Measurements from ENCODE around the gene NIF3L1. TPM values are rescaled to one million over a fixed set of nuclear protein-coding genes. Genes with fewer than 3 reads are reported as not detected.
A peak's percentile ranks its signal among the peaks of the same experiment; 100 is the strongest.

NIF3L1 gene
- total and polyA plus RNA-seq, 2 donors, result 26.2 to 43.2 TPM

- Histone ChIP-seq H3K36me3 (ENCODE audit: control insufficient read depth in 2 of 2, insufficient read depth in 2 of 2, low read length in 1 of 2) (peaks cover 16 to 67% of the 10 kb centered on the region in 2 donors), H3K9me3 (ENCODE audit: control insufficient read depth in 2 of 2, insufficient read depth in 1 of 2, low read length in 1 of 2) (no peaks in the 10 kb centered on the region), H3K4me1 (ENCODE audit: control insufficient read depth in 2 of 2, insufficient read depth in 2 of 2, low read length in 2 of 2) (no peaks in the 10 kb centered on the region), H3K27me3 (ENCODE audit: control insufficient read depth in 2 of 2, insufficient read depth in 1 of 2, low read length in 1 of 2) (no peaks in the 10 kb centered on the region), H3K27ac (ENCODE audit: low read depth in 1 of 2, low read length in 1 of 2) (no peak overlapping the region), H3K4me3 (ENCODE audit: low read length in 2 of 2) (no peak overlapping the region)
- DNase-seq (ENCODE audit: low read depth in 6 of 9, low spot score in 9 of 9), result peak in 7 of 9 donors; percentile 14 to 67 (median 36)
- WGBS, result 80% methylated on average over 2 of the region's 2 CpGs
These were observed 16.6 kb downstream of the NIF3L1 start for GRCh38 chr2:200905618-200906296.

GRCh38 chr2:200909958-200910357 lies 20.8 kb downstream of the NIF3L1 start:
- Histone ChIP-seq H3K27me3 (ENCODE audit: control insufficient read depth in 2 of 2, insufficient read depth in 1 of 2, low read length in 1 of 2) (no peaks in the 10 kb centered on the region), H3K4me3 (ENCODE audit: low read length in 2 of 2) (no peak overlapping the region), H3K36me3 (ENCODE audit: control insufficient read depth in 2 of 2, insufficient read depth in 2 of 2, low read length in 1 of 2) (peaks cover 29 to 75% of the 10 kb centered on the region in 2 donors), H3K9me3 (ENCODE audit: control insufficient read depth in 2 of 2, insufficient read depth in 1 of 2, low read length in 1 of 2) (no peaks in the 10 kb centered on the region), H3K27ac (ENCODE audit: low read depth in 1 of 2, low read length in 1 of 2) (no peak overlapping the region), H3K4me1 (ENCODE audit: control insufficient read depth in 2 of 2, insufficient read depth in 2 of 2, low read length in 2 of 2) (no peaks in the 10 kb centered on the region)
- DNase-seq (ENCODE audit: low read depth in 6 of 9, low spot score in 9 of 9), result no peak
- WGBS, result 98% methylated on average over 4 of the region's 4 CpGs

GRCh38 chr2:200913654-200914053 lies 24.5 kb downstream of the NIF3L1 start:
- Histone ChIP-seq H3K4me1 (ENCODE audit: control insufficient read depth in 2 of 2, insufficient read depth in 2 of 2, low read length in 2 of 2) (no peaks in the 10 kb centered on the region), H3K9me3 (ENCODE audit: control insufficient read depth in 2 of 2, insufficient read depth in 1 of 2, low read length in 1 of 2) (no peaks in the 10 kb centered on the region), H3K27ac (ENCODE audit: low read depth in 1 of 2, low read length in 1 of 2) (no peak overlapping the region), H3K27me3 (ENCODE audit: control insufficient read depth in 2 of 2, insufficient read depth in 1 of 2, low read length in 1 of 2) (no peaks in the 10 kb centered on the region), H3K36me3 (ENCODE audit: control insufficient read depth in 2 of 2, insufficient read depth in 2 of 2, low read length in 1 of 2) (peaks cover 37 to 74% of the 10 kb centered on the region in 2 donors), H3K4me3 (ENCODE audit: low read length in 2 of 2) (no peak overlapping the region)
- no peak for DNase-seq (ENCODE audit: low read depth in 6 of 9, low spot score in 9 of 9)

DNA sequence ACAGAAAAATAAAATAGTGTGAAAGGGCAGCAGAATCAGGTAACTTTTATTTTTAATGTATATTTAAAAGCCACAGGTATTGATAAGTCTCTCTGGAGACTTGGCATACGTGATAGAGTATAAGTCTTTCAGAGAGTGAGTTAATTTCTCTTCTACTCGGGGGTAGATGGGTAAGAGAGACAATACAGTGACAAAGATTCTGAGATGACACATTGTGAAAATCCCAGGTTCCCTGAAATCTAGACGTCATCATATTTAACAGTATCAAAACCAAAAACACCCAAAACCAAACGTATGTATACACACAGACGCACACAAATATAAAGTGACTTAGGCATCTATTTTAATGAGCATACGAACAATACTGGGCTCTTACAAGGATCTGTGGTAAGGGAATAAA lies 33.3 kb downstream of the NIF3L1 start:
- Histone ChIP-seq H3K36me3 (ENCODE audit: control insufficient read depth in 2 of 2, insufficient read depth in 2 of 2, low read length in 1 of 2) (peaks cover 24 to 66% of the 10 kb centered on the region in 2 donors), H3K27ac (ENCODE audit: low read depth in 1 of 2, low read length in 1 of 2) (no peak overlapping the region), H3K4me3 (ENCODE audit: low read length in 2 of 2) (no peak overlapping the region), H3K9me3 (ENCODE audit: control insufficient read depth in 2 of 2, insufficient read depth in 1 of 2, low read length in 1 of 2) (no peaks in the 10 kb centered on the region), H3K27me3 (ENCODE audit: control insufficient read depth in 2 of 2, insufficient read depth in 1 of 2, low read length in 1 of 2) (no peaks in the 10 kb centered on the region), H3K4me1 (ENCODE audit: control insufficient read depth in 2 of 2, insufficient read depth in 2 of 2, low read length in 2 of 2) (no peaks in the 10 kb centered on the region)
- no peak for DNase-seq (ENCODE audit: low read depth in 6 of 9, low spot score in 9 of 9)
- WGBS, result 97% methylated on average over 6 of the region's 6 CpGs

DNA sequence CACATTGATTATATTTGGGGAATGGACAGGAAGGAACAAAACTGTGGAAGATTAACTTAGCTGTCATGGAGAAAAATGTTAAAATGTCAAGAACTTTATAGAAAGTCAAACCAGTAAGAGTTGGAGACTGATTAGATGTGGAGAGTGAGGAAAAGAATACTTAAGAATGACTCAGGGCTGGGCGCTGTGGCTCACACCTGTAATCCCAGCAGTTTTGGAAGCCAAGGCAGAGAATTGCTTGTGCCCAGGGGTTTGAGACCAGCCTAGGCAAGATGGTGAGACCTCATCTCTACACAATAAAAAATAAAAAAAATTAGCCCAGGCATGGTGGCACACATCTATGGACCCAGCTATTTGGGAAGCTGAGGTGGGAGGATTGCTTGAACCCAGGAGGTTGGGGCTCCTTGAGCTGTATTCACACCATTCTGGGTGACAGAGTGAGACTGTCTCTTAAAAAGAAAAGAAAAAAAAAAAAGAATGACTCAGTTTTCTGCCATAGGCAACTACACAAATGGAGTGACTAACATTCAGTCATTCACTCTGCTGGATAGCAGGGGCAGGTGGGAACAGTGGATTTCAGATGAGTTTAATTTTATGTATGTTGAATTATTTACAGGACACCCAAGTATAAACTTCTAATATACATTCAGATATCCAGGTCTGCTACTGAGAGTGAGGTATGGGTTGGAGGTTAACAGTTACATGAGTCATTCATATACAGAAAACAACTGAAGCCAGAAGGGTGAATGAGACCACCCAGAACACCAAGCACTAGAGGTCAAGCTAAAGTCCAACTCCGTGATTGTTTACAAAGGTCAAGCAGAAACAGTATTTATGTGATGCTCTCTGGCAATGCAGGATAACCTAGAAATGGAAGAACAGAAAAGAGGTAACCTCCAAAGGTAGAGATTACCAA lies 40.4 kb downstream of the NIF3L1 start:
- DNase-seq (ENCODE audit: low read depth in 6 of 9, low spot score in 9 of 9), result no peak
- H3K36me3 ChIP-seq (ENCODE audit: control insufficient read depth in 2 of 2, insufficient read depth in 2 of 2, low read length in 1 of 2), result peaks cover 24 to 56% of the 10 kb centered on the region in 2 donors
- no peaks in the 10 kb centered on the region for H3K9me3 ChIP-seq (ENCODE audit: control insufficient read depth in 2 of 2, insufficient read depth in 1 of 2, low read length in 1 of 2)
- no peaks in the 10 kb centered on the region for H3K4me1 ChIP-seq (ENCODE audit: control insufficient read depth in 2 of 2, insufficient read depth in 2 of 2, low read length in 2 of 2)
- no peak overlapping the region for H3K27ac ChIP-seq (ENCODE audit: low read depth in 1 of 2, low read length in 1 of 2)
- H3K4me3 ChIP-seq (ENCODE audit: low read length in 2 of 2), result no peak overlapping the region
- 99% methylated on average over 2 of the region's 2 CpGs for WGBS
- H3K27me3 ChIP-seq (ENCODE audit: control insufficient read depth in 2 of 2, insufficient read depth in 1 of 2, low read length in 1 of 2), result no peaks in the 10 kb centered on the region

GRCh38 chr2:200930947-200931626 lies 41.9 kb downstream of the NIF3L1 start:
- 97% methylated on average over 3 of the region's 3 CpGs for WGBS
- Histone ChIP-seq H3K4me1 (ENCODE audit: control insufficient read depth in 2 of 2, insufficient read depth in 2 of 2, low read length in 2 of 2) (no peaks in the 10 kb centered on the region), H3K9me3 (ENCODE audit: control insufficient read depth in 2 of 2, insufficient read depth in 1 of 2, low read length in 1 of 2) (no peaks in the 10 kb centered on the region), H3K27ac (ENCODE audit: low read depth in 1 of 2, low read length in 1 of 2) (no peak overlapping the region), H3K36me3 (ENCODE audit: control insufficient read depth in 2 of 2, insufficient read depth in 2 of 2, low read length in 1 of 2) (peaks cover 29 to 60% of the 10 kb centered on the region in 2 donors), H3K27me3 (ENCODE audit: control insufficient read depth in 2 of 2, insufficient read depth in 1 of 2, low read length in 1 of 2) (no peaks in the 10 kb centered on the region), H3K4me3 (ENCODE audit: low read length in 2 of 2) (no peak overlapping the region)
- DNase-seq (ENCODE audit: low read depth in 6 of 9, low spot score in 9 of 9), result no peak

- no peak for DNase-seq (ENCODE audit: low read depth in 6 of 9, low spot score in 9 of 9)
- Histone ChIP-seq H3K27ac (ENCODE audit: low read depth in 1 of 2, low read length in 1 of 2) (no peak overlapping the region), H3K36me3 (ENCODE audit: control insufficient read depth in 2 of 2, insufficient read depth in 2 of 2, low read length in 1 of 2) (peaks cover 32 to 84% of the 10 kb centered on the region in 2 donors), H3K4me1 (ENCODE audit: control insufficient read depth in 2 of 2, insufficient read depth in 2 of 2, low read length in 2 of 2) (no peaks in the 10 kb centered on the region), H3K27me3 (ENCODE audit: control insufficient read depth in 2 of 2, insufficient read depth in 1 of 2, low read length in 1 of 2) (no peaks in the 10 kb centered on the region), H3K4me3 (ENCODE audit: low read length in 2 of 2) (no peak overlapping the region), H3K9me3 (ENCODE audit: control insufficient read depth in 2 of 2, insufficient read depth in 1 of 2, low read length in 1 of 2) (no peaks in the 10 kb centered on the region)
- 97% methylated on average over 1 of the region's 1 CpG for WGBS
These were observed 50.7 kb downstream of the NIF3L1 start for GRCh38 chr2:200939832-200940231.

- WGBS, result 93% methylated on average over 1 of the region's 1 CpG
- H3K27me3 ChIP-seq (ENCODE audit: control insufficient read depth in 2 of 2, insufficient read depth in 1 of 2, low read length in 1 of 2), result no peaks in the 10 kb centered on the region
- no peak overlapping the region for H3K27ac ChIP-seq (ENCODE audit: low read depth in 1 of 2, low read length in 1 of 2)
- H3K4me3 ChIP-seq (ENCODE audit: low read length in 2 of 2), result no peak overlapping the region
- H3K4me1 ChIP-seq (ENCODE audit: control insufficient read depth in 2 of 2, insufficient read depth in 2 of 2, low read length in 2 of 2), result no peaks in the 10 kb centered on the region
- no peaks in the 10 kb centered on the region for H3K9me3 ChIP-seq (ENCODE audit: control insufficient read depth in 2 of 2, insufficient read depth in 1 of 2, low read length in 1 of 2)
- peaks cover 32 to 73% of the 10 kb centered on the region in 2 donors for H3K36me3 ChIP-seq (ENCODE audit: control insufficient read depth in 2 of 2, insufficient read depth in 2 of 2, low read length in 1 of 2)
- DNase-seq (ENCODE audit: low read depth in 6 of 9, low spot score in 9 of 9), result no peak
These were observed 54.4 kb downstream of the NIF3L1 start for GRCh38 chr2:200943527-200944105.
